Adipose tissue (tissue), 3 donors: ENCODE measurements around the gene PBX3. TPM values are rescaled to one million over a fixed set of nuclear protein-coding genes. Genes with fewer than 3 reads are reported as not detected.
A peak's percentile ranks its signal among the peaks of the same experiment; 100 is the strongest.

ENCODE experiments used
- H3K27ac ChIP-seq: one replicate; pipeline ENCODE4 v1.5.1; 2013; ENCODE audit warnings: low read depth, low read length
- WGBS, 3 donors: extraction: QIAGEN DNeasy Blood & Tissue Kit; methylation state at CpG; one replicate each; pipeline ENCODE4 v1.1.7; 2013; 5-methylcytosine and 5-hydroxymethylcytosine counted together
- polyA plus RNA-seq, 3 donors: library from polyadenylated mRNA; stranded (reverse); fragments of 200-250 nt; gene quantifications; one replicate each; pipeline ENCODE4 v1.2.3, GENCODE V29; 2013
- donor health status: healthy with polysubstance abuse.
- donor health status: Bipolar disorder and iron deficiency.
- donor health status: healthy.

Gene PBX3
- polyA plus RNA-seq, 3 donors = 9.2 to 16.5 (median 13.2) TPM

DNA sequence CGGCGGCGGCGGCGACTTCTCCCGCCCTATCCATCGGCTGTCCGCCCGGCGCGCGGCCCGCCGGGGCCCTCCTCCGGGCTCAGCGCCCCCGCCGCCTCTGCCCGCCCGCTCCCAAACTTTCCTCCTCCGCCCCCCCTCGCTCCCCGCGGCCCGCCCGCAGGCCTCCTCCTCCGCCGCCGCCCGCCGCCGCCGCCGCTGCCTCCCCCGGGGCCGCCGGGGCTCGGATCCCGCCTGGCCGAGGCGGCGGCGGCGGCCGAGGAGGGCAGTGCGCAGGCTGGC lies 460 bp upstream of the PBX3 start:
- 0 to 4% (median 2%) methylated on average over 21 to 32 of the region's 46 CpGs for WGBS, 3 donors
- H3K27ac ChIP-seq = peak overlapping the region; percentile 47

DNA sequence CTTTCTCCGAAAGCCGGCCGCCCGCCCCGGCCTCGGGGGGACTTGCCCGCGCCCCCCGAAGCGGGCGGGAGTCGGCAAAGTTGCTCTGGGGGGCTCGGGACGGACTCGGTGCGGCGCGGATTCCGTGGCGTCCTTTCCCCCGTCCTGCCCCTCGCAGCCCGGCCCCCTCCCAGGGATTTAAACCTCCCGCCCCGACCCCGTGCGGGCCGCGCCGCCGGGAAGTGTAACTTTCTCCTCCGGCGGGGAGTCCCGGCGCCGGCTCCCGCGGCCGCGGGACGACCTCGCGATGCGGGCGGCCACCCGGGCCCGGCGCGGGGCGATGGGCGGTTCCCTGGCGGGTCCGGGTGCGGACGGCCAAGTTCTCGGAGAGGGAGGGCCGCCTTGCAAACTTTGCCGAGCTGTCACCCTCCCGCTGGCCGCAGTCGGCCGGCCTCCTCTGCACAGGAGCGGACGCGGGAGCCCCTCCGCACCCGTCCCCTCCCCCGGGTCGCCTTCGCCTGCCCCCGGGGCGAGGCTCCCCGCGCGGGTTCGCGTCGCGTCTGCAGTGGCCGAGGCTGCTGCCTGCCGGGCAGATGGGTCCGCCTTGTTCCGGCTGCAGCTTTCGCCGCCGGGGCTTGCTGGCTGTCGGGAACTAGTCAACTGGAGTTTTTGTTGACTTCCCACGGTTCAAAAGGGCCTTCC lies 732 bp downstream of the PBX3 start:
- 1% methylated on average over 57 to 88 of the region's 88 CpGs for WGBS, 3 donors

DNA sequence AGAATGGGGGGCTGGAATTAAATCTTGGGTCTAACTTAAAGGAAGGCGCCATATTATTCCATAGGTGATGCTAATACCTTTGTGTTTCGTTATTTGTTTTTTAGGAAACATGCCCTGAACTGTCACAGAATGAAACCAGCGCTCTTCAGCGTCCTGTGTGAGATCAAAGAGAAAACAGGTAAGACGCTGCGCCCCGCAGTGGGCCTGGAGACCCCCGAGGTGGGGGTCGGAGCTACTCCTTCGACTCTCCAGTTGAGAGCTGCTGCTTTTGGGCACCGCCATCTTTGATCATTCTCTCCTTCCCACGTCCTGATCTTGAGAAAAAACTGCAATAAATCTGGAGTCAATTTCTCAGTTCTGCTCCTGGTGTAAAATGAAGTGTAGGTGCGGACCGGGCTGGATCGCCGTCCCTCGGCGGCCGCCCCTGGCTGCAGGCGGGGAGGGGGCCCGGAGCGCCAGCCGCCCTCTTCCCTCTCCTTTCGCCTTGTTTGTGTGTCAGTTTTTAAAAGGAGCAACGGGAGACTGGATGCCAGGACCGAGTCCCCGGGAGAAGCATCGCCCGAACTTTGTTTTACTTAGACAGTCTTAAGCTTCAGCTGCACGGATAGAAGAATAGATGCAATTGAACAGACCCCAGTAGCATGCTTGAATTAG lies 1.4 kb downstream of the PBX3 start:
- WGBS, 3 donors = 9 to 33% (median 12%) methylated on average over 30 of the region's 30 CpGs
- H3K27ac ChIP-seq = no peak overlapping the region

More for the DNA sequence above, 732 bp downstream of the PBX3 start:
- no peak overlapping the region for H3K27ac ChIP-seq

DNA sequence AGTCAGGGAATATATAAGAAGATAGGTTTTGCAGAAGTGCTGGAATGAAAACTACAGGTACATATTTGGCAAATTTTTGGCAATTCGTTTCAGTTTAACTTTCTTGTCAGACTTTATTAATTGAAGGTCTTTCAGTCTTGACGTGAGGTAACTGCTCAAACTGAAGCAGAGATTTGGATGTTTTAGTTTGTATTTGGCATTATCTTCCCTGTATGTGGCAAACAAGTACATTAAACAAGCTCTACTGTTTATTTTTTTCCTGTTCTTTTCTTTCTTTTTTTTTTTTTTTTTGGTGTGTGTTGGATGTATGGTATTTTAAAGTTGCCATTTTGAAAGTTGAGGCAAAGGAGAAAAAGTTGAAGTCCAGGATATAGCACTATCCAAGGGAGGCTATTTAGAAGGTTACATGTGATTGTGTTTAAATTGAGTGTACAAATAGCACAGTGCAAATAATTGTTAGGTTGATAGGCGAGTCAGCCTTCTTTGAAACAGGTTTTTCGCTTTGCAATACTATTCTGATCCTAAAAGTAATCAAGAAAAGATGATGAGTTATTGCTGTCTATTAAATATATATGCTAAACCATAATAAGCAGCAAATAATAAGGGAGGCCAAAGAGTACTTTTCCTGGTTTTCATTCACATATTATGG lies 2.2 kb downstream of the PBX3 start:
- WGBS, 3 donors = 66 to 76% (median 74%) methylated on average over 4 of the region's 4 CpGs
- no peak overlapping the region for H3K27ac ChIP-seq

DNA sequence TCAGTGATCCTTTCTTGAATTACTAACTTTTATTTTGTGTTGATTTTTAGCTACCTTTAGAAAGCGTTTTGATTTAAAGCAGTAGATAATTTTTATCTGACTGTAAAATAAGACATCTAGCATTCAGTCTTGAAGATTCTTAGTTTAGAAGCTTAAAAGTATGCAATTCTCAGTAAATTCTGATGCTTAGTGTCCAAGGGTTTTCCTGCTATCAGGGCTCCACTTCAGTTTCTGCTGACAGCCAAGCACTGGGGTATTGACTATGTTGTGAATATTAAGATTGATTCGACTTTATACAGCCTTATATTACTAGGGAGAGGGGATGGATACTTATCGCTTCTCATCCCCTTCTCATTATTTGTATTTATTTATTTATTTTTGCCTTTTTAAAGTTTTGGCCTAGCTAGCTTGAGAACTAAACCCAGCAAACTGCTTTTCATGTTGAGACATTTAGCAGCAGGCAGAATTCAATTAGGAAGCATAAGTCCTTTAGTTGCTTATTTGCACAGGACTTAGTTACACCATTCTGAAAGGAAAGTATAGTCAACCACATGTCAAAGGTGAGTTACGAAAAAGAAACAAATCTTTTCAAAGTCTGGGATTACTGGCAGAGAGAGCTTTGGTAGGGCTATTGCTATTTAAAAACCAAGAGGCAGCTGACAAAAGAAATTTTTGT lies 2.9 kb downstream of the PBX3 start:
- 69 to 77% (median 71%) methylated on average over 4 of the region's 4 CpGs for WGBS, 3 donors
- H3K27ac ChIP-seq = no peak overlapping the region

DNA sequence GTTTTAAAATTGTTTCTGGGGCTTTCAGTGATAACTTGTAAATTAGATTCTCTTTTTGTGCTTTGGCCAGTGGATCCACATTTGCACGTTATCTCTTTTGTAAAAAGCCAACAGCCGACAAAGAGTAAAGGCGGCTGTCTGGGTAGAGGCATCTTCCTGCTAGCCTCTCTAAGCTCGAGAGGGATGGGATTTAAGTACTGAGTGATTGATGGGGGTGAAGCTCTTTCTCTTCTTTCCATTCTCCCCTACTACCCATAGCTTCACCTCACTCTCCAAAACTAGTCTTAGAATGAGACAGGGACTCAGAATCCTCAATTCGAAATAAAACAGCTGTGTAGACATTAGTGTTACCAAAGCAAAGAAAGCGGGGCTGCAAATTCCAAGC lies 3.4 kb downstream of the PBX3 start:
- WGBS, 3 donors = 53 to 84% (median 70%) methylated on average over 6 of the region's 6 CpGs
- no peak overlapping the region for H3K27ac ChIP-seq

DNA sequence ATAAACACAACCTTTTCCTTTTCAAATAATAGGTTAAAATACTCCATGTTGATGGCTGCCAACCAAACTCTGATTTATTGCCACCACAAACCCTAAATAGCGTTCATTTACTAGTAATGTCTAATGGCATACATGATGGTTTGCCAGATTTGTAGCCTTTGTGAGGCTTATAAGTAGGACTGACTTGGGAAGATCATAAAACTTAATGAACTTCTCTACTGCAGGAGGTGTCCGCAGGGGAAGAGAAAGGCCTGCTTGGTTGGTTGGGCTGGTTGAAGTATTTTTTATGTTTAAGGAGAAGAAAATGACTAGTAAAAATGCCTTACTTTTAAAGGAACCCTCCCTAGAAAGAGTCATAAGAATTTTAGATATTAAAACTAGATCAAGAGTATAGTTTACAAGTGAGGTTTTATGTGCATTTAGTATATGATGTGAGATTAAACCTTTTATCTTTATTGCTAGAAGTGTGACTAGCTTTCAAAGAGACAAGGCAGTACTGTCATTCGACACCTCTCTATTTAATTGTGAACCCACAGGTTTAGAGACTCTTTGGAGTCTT lies 5.0 kb downstream of the PBX3 start:
- no peak overlapping the region for H3K27ac ChIP-seq
- WGBS, 3 donors = 79 to 84% (median 82%) methylated on average over 3 of the region's 3 CpGs

DNA sequence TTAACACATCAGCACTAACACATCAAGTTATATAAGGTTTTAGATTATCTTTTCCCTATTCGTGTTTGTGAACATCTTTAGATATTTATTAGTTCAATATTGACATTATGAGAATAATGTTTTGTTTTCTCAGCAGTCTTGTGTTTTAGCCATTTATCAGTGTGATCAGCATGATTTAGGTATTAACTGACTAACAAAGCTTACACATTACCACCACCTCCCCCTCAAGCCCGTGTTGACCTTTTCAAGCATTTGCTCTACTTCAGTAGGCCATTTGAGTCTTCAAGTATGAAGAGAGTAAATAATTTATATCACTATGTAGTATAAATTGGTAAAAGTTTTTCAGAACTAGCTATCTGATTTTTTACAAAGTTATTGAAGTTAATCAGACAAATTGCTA lies 6.9 kb downstream of the PBX3 start:
- no peak overlapping the region for H3K27ac ChIP-seq

DNA sequence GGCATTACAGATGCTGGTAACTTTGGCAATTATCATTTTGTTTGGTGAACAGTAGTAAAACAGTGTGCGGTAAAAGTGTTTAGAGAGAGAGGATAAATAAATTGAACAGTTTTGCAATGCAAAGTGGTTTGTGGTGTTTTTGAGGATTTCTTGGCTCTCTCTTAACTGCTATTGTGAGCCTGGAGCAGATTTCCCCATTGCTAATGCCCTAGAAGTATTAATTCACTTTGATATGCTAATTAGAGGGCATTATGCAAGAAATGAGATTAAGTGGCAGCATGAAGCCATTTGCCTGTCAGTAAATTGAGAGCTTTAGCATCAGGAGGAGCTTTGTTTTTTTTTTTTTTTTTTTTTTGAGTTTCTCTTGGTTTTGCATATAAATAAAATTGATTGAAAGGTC lies 8.2 kb downstream of the PBX3 start:
- H3K27ac ChIP-seq = no peak overlapping the region
- whole genome bisulfite sequencing, 3 donors = 69 to 84% (median 79%) methylated on average over 1 of the region's 1 CpG

More for the DNA sequence above, 6.9 kb downstream of the PBX3 start:
- 37 to 76% (median 71%) methylated on average over 2 of the region's 2 CpGs for WGBS, 3 donors

DNA sequence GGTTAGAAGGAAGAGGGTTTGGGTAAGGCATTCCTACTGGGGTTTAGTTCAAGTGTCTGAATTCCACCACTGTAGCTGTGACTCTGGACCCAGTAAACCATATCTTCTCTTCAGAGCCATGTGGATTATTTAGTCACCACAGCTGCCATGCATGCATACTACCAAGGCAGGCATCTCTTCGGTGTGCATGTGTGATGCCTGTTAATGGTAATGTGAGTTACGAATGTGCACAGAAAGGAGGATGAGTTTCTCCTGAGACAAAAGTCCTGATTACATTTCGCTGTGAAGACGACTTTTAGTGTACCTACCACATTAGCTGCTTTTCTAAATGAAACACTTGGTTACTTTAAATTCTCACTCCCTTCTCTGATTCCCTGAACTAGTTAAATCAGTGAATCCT lies 9.3 kb downstream of the PBX3 start:
- H3K27ac ChIP-seq = no peak overlapping the region
- WGBS, 3 donors = 91 to 96% (median 94%) methylated on average over 4 of the region's 4 CpGs

DNA sequence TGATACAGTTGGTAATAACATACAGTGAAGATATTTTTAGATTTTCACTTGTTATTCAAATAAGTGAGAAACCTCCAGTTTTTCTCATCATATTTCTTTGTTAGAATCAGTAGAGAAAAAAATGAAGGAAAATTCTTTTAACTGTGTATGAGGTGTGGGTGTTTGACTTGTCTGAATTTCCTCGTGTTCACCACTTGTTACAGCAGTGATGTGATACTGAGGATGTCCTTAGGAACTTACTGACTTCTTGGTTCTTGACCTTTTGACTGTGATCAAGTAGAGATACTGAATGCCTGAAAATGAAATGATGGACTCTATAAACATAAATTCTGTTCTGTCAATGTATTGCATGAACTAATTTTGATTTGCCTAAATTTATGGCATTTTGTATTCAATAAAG lies 10.7 kb downstream of the PBX3 start:
- WGBS, 3 donors = 66 to 71% (median 69%) methylated on average over 1 of the region's 1 CpG
- no peak overlapping the region for H3K27ac ChIP-seq

DNA sequence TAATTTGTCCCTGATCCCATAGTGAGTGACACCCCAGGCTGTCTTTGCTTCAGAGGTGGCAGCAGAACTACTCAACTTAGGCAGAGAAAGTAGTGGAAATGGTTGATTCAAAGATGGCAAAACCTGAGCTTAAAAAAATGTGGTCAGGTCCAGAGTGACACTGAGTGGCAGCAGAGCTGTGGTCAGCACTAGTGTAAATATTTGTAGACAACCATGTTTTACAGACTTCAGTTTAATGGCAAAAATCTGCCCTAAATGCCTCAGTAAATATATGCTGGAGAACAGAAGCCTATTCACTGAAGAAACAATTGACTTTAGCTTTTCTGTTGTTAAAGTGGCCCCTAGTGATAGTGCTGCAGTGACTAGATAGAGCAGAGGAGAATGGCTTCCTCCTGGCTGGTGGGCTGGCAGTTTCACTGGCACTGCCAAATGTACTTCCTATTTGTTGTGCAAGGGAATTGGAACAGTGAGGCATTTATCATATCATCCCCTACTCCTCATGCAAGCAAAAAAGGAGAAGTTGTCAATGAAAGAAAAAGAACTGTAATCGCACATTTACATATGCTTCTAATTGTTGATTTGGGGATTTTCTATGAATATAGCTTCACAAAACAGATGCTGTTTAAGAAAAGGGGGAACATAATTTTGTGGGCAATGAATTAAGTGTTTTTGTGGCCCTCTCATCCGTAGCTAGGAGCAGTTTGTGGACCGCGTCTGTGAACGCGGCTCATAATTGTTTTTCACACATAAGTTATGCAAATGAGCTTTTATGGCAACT lies 12.0 kb downstream of the PBX3 start:
- WGBS, 3 donors = 51 to 69% (median 56%) methylated on average over 6 of the region's 6 CpGs
- H3K27ac ChIP-seq = no peak overlapping the region

DNA sequence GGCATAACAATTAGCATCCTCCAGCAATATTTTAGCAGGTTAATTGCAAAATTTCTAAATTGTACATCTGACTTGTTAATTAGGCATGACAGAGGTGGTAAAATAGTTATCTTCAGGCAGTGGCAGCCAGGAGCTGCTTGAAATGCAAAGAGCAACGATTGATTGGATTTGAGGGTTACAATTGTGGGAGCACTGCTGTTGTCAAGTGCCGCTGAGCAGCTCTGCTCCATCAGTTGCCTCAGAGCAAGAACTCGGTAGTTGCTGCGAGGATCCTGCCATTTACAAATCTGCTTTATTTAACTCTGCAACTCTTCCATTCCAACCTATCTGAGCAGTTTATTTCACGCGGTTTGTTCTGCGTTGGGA lies 12.6 kb downstream of the PBX3 start:
- WGBS, 3 donors = 40 to 48% (median 40%) methylated on average over 7 of the region's 7 CpGs
- H3K27ac ChIP-seq = no peak overlapping the region

DNA sequence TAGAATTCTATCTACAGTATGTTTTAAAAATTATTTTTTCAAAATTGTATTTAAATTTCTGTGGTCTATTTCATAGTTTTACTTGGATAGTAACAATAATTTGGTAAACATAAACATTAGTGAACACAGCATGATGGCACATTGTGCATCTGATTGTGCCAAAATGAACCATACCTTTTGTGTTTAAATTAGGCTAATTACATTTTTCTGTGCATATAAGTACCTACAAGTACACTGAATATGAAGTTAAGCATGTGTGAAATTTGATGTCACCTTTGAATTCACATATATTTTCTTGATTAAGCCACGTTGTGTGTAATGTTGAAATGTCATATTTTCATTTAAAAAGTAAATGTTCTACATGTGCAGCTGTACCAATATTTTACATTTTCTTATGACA lies 13.4 kb downstream of the PBX3 start:
- WGBS, 3 donors = 71 to 89% (median 89%) methylated on average over 1 of the region's 1 CpG
- no peak overlapping the region for H3K27ac ChIP-seq

DNA sequence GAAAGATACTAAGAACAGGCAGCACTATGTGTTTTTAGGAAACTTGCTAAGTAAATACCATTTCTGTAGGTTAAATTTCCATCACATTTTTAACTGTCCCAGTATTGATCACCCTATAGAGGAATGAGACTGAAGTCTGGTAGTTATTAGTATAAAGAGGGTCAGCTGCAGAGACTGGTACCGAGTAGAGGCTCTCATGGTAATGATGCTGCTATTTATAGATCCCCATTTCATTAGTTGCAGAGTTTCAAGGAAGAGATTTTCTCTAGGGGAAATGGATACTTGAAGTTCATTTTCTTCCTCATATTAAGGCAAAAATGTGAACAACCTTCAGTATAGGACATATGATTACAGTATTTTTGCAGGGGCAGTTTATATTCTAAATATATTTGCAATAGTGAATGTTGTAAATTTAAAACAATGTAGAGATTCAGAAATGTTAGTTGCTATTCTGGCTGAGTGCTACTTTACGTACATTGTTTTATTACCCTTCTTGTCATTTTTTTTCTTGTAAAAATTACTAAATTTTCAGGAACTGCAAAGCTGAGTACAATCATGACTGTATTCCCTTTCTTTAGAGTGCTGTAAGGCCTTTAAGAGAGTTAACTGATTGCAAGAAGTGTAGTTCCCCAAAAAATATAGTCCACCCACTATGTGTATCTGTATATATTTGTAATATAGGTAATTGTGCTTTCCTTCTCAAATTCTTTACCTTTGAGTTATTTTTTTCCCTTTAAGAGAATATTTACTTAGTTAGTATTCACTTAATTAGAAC lies 14.7 kb downstream of the PBX3 start:
- H3K27ac ChIP-seq = no peak overlapping the region

DNA sequence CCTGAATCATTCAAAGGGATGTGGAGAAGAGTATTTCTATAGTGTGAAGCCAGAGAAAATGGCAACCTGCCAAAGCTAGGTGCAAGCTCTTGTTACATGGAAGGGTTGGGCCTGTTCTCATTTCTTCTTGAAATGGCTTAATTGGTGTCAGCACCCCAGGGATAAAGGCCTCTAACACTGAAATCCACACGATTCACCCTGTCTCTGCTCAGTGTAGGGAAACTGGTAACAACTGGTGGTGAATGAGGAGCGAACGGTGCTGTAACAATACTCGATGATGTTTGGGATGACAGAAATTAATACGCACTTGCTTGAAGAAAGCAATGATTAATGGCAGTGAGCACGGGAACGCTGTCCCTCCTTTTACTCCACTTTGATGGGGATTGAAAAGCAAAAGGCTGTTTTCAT lies 16.2 kb downstream of the PBX3 start:
- WGBS, 3 donors = 48 to 66% (median 65%) methylated on average over 7 of the region's 7 CpGs
- H3K27ac ChIP-seq = no peak overlapping the region

More for the DNA sequence above, 14.7 kb downstream of the PBX3 start:
- 35 to 72% (median 44%) methylated on average over 2 of the region's 2 CpGs for WGBS, 3 donors

DNA sequence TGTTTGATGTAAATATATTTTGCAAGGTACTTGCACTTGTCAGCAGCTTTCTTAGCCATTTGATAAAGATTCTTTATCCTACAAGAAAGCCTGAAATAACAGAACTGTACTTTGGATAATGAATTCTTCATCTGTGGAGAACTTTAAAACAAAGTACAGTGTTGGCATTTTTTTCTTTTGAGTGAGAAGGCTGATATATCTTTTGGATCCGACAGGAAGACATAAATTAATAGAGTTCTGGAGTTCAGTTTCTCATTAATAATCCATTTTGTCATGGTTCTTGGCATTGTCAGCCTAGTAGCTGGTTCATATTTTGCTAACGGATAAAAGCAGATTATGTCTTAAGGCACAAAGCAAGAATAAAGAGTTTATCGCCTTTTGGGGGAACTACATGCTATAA lies 17.0 kb downstream of the PBX3 start:
- no peak overlapping the region for H3K27ac ChIP-seq
- 66 to 75% (median 67%) methylated on average over 3 of the region's 3 CpGs for WGBS, 3 donors
